Gastrocnemius medialis (tissue), 4 donors: ENCODE data around the gene RIMKLA. TPM values are rescaled to one million over a fixed set of nuclear protein-coding genes. Genes with fewer than 3 reads are reported as not detected.

Experiments
- ATAC-seq, 2 donors: fragments of 150-250 bp; one replicate each; pipeline ENCODE4 v1.9.1; 2016
- DNase-seq, 2 donors: peaks; one replicate each; pipeline ENCODE4 v3.0.0-alpha.2; 2019
- H3K27ac ChIP-seq, 4 donors: fragments of 200-600 bp; sonication (generic); 1 replicate in 1 of 4; 2 replicates in 3 of 4; pipeline ENCODE4 v1.5.1; 2016 to 2018; ENCODE audit warnings: mild to moderate bottlenecking in 2 of 4, moderate library complexity in 1 of 4
- H3K27me3 ChIP-seq, 3 donors: fragments of 200-600 bp; sonication (generic) in 2 of 3; 1 replicate in 1 of 3; 2 replicates in 2 of 3; pipeline versions ENCODE4 v1.5.1 to v1.6.0; 2016 to 2019; ENCODE audit warnings: mild to moderate bottlenecking in 1 of 3, moderate library complexity in 1 of 3
- H3K36me3 ChIP-seq, 2 donors: fragments of 200-600 bp; sonication (generic) in 1 of 2; one replicate each; pipeline ENCODE4 v1.5.1; 2017 to 2018
- H3K4me1 ChIP-seq, 2 donors: fragments of 200-600 bp; sonication (generic) in 1 of 2; one replicate each; pipeline ENCODE4 v1.5.1; 2016 to 2017; ENCODE audit warnings: mild to moderate bottlenecking in 2 of 2
- H3K4me3 ChIP-seq, 4 donors: fragments of 200-600 bp; sonication (generic) in 3 of 4; 1 replicate in 1 of 4; 2 replicates in 3 of 4; pipeline ENCODE4 v1.5.1; 2016 to 2019; ENCODE audit warnings: mild to moderate bottlenecking in 2 of 4
- H3K9me3 ChIP-seq, 3 donors: fragments of 200-600 bp; sonication (generic) in 2 of 3; 1 replicate in 1 of 3; 2 replicates in 2 of 3; pipeline ENCODE4 v1.5.1; 2016 to 2019
- CTCF ChIP-seq, 5 experiments: fragments of 450-650 bp in 3 of 5; fragments of 200-600 bp in 2 of 5; sonication (generic) in 2 of 5; IDR thresholded peaks in 4 of 5; conservative IDR thresholded peaks in 1 of 5; 1 replicate in 4 of 5; 2 replicates in 1 of 5; pipeline ENCODE4 v1.5.1; 2016 to 2019; ENCODE audit warnings: antibody characterized with exemption in 5 of 5, mild to moderate bottlenecking in 3 of 5, moderate library complexity in 3 of 5
- POLR2A ChIP-seq, 2 donors: fragments of 450-650 bp; IDR thresholded peaks; one replicate each; pipeline ENCODE4 v1.6.1; 2017; ENCODE audit warnings: antibody characterized with exemption in 2 of 2, mild to moderate bottlenecking in 2 of 2, moderate library complexity in 2 of 2
- in situ Hi-C, 4 donors: fragments of 200-750 bp; cut with MboI; loops; one replicate each; pipeline versions ENCODE4 v1.15.0 to v1.8.0; 2017; ENCODE audit warnings: low sequenced_read_pairs in 4 of 4
- intact Hi-C: fragments of 100-400 bp; cut with DNase I; formaldehyde crosslinking; loops from one replicate; pipeline ENCODE4 v1.15.1; 2023; ENCODE audit warnings: low total_unique reads
- total RNA-seq, 4 donors: library from RNA; depleted of rRNA; stranded (reverse); fragments of >200 nt; gene quantifications; one replicate each; pipeline versions ENCODE4 v1.1.0 to v1.2.3, GENCODE V29; 2016

The RIMKLA gene
- total RNA-seq = 1 to 10 TPM in 1 of 4 donors, under 1 TPM in 3; 0.78 to 1.2 (median 0.85) TPM

GRCh38 chr1:42380586-42381279 is at the start of gene RIMKLA:
Gene RIMKLA (plus strand): TSS chr1:42380792. CDS start chr1:42380935, 143 bp downstream.
- no peaks in the 10 kb centered on the region for H3K36me3 ChIP-seq
- H3K27ac ChIP-seq = no peak within 1 kb of the TSS
- peak within 1 kb of the TSS; percentile 55 to 66 (median 64) for H3K4me3 ChIP-seq
- peak; percentile 88 to 90 for ATAC-seq
- DNase-seq = peak; percentile 13 to 20
- H3K27me3 ChIP-seq = peaks cover 10 to 29% (median 10%) of the 10 kb centered on the region in 3 donors
- peaks cover 0 to 10% of the 10 kb centered on the region in 2 donors for H3K4me1 ChIP-seq
- TF ChIP-seq CTCF (IDR thresholded peaks at IDR 0.05 in 4 of 5, conservative IDR thresholded peaks at IDR 0.05 in 1 of 5) (peak in 1 of 5 experiments; percentile 8), POLR2A (IDR thresholded peaks at IDR 0.05) (no peak)
- H3K9me3 ChIP-seq = no peaks in the 10 kb centered on the region
- in situ Hi-C loops (no loop called here), intact Hi-C loops (no loop called here)

- H3K4me3 ChIP-seq = no peak overlapping the region
- peak overlapping the region; percentile 87 to 98 (median 98) for H3K27ac ChIP-seq
- DNase-seq (no peak), ATAC-seq (no peak)
- no peaks in the 10 kb centered on the region for H3K9me3 ChIP-seq
- no peaks in the 10 kb centered on the region for H3K36me3 ChIP-seq
- H3K27me3 ChIP-seq = no peaks in the 10 kb centered on the region
- in situ Hi-C loops = loop anchor here in 2 of 4 donors (25.0 kb wide), 2 partner anchors 329 to 429 kb away; partner anchors contain the start of genes C1orf50 (in 1 of the 2), P3H1 (in 1 of the 2) and PPIH (in 1 of the 2)
- peaks cover 50 to 55% of the 10 kb centered on the region in 2 donors for H3K4me1 ChIP-seq
- TF ChIP-seq CTCF (IDR thresholded peaks at IDR 0.05 in 4 of 5, conservative IDR thresholded peaks at IDR 0.05 in 1 of 5) (no peak), POLR2A (IDR thresholded peaks at IDR 0.05) (no peak)
- intact Hi-C loops = loop anchor here (10.0 kb wide), 2 partner anchors 298 to 432 kb away; partner anchors contain the start of genes C1orf50 and P3H1
Measured at GRCh38 chr1:42332877-42333276, 47.7 kb upstream of the RIMKLA start.

- peak overlapping the region; percentile 74 to 91 (median 76) for H3K4me3 ChIP-seq
- peak overlapping the region; percentile 87 to 98 (median 98) for H3K27ac ChIP-seq
- no peaks in the 10 kb centered on the region for H3K9me3 ChIP-seq
- no peak for DNase-seq
- TF ChIP-seq POLR2A (IDR thresholded peaks at IDR 0.05) (no peak), CTCF (IDR thresholded peaks at IDR 0.05 in 4 of 5, conservative IDR thresholded peaks at IDR 0.05 in 1 of 5) (no peak)
- H3K27me3 ChIP-seq = no peaks in the 10 kb centered on the region
- intact Hi-C loops (loop anchor here (1.0 to 10.0 kb wide), 7 partner anchors 13 to 431 kb away; partner anchors contain the start of genes C1orf50, P3H1 and YBX1), in situ Hi-C loops (loop anchor here in 2 of 4 donors (25.0 kb wide), 2 partner anchors 329 to 429 kb away; partner anchors contain the start of genes C1orf50 (in 1 of the 2), P3H1 (in 1 of the 2) and PPIH (in 1 of the 2))
- peaks cover 46 to 49% of the 10 kb centered on the region in 2 donors for H3K4me1 ChIP-seq
- H3K36me3 ChIP-seq = no peaks in the 10 kb centered on the region
- no peak for ATAC-seq
Measured at GRCh38 chr1:42333662-42334239, 46.8 kb upstream of the RIMKLA start.

- H3K4me1 ChIP-seq = peaks cover 39 to 42% of the 10 kb centered on the region in 2 donors
- H3K36me3 ChIP-seq = no peaks in the 10 kb centered on the region
- peak overlapping the region; percentile 74 to 91 (median 76) for H3K4me3 ChIP-seq
- peak overlapping the region; percentile 87 to 98 (median 98) for H3K27ac ChIP-seq
- intact Hi-C loops (loop anchor here (1.0 to 10.0 kb wide), 8 partner anchors 14 to 430 kb away; partner anchors contain the start of genes C1orf50, P3H1, PPIH and YBX1), in situ Hi-C loops (loop anchor here in 2 of 4 donors (25.0 kb wide), 2 partner anchors 328 to 428 kb away; partner anchors contain the start of genes C1orf50 (in 1 of the 2), P3H1 (in 1 of the 2) and PPIH (in 1 of the 2))
- DNase-seq = peak; percentile 40 to 53
- peak; percentile 75 to 76 for ATAC-seq
- TF ChIP-seq POLR2A (IDR thresholded peaks at IDR 0.05) (no peak), CTCF (IDR thresholded peaks at IDR 0.05 in 4 of 5, conservative IDR thresholded peaks at IDR 0.05 in 1 of 5) (peak in 1 of 5 experiments; percentile 15)
- no peaks in the 10 kb centered on the region for H3K27me3 ChIP-seq
- H3K9me3 ChIP-seq = no peaks in the 10 kb centered on the region
Measured at GRCh38 chr1:42334240-42335049, 46.1 kb upstream of the RIMKLA start.
